Endometrial microvascular endothelial cells (primary cell): ENCODE measurements around the gene KRT80. TPM values are rescaled to one million over a fixed set of nuclear protein-coding genes. Genes with fewer than 3 reads are reported as not detected.
"Not testable (repeated sequence)": the region's sequence is repeated elsewhere in the genome, so short reads cannot be mapped to it uniquely, and the experiment has no call there.

Experiments used
- in situ Hi-C: cut with HindIII; loops from 2 replicates; pipeline ENCODE4 v1.10.0; 2017; ENCODE audit warnings: low sequenced_read_pairs, low pct_unique_long_range_greater_than_20kb; ENCODE audit errors: inconsistent ontology term
- total RNA-seq: library from RNA; depleted of rRNA; stranded (reverse); fragments of >200 nt; gene quantifications from one replicate; pipeline ENCODE4 v1.2.3, GENCODE V29; 2015; ENCODE audit errors: inconsistent ontology term

Gene KRT80
- 6.2 TPM for total RNA-seq

GRCh38 chr12:52191841-52192791, at the start of gene KRT80:
TSS of gene KRT80 (minus strand) at chr12:52192014. CDS start at chr12:52191902, 112 bp downstream.
- in situ Hi-C loops, result no loop called here

GRCh38 chr12:52241205-52241842, 49.5 kb upstream of the KRT80 start:
- in situ Hi-C loops, result no loop called here

GRCh38 chr12:52240247-52240646, 48.4 kb upstream of the KRT80 start:
- in situ Hi-C loops, result not testable (repeated sequence)

DNA sequence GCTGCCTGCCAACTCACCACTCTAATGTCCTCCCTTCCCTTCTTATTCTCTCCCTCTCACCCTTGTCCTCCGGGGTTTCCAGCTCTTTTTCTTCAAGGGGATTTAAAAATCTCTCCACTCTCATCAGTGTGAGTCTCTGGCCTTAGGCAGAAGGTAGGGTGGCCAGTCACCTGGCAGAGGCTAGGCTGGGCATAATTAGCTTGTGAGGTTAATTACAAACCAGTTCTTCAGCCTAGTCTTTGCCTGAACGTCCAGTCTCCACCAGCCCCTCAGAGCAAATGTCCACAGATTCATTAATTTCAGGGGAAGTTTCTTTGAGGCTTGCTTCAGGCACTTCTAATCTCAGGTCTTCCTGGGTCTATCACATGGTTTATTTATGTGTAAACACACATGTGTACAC, 48.0 kb upstream of the KRT80 start:
- in situ Hi-C loops, result no loop called here

- in situ Hi-C loops, result no loop called here
These were observed 47.3 kb upstream of the KRT80 start for GRCh38 chr12:52238916-52239646.

DNA sequence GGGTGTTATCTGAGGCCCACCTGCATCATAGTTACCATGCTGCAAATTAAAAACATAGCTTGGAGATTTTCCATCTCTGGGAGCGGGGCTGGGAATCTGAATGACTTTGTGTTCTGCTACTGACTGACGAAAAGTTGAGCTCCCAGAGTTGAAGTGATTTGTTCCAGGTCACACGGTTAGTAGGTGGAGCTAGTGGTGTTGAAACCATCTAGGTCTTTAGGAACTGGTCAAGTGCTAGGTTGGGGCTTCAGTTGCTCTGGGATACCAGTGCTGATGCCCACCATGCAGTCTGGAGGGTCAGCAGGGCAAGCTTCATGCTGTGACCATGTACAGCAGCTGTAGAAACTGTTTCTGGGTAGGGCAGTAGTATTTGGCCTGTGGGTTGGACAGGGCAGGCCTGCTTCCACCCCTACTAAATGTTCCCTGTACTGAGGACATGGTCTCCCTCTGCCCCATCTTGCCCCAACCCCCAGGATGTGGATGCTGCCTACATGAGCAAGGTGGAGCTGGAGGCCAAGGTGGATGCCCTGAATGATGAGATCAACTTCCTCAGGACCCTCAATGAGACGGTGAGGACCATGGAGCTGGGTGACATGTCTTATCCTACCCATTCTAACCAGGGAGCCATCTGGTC, 46.5 kb upstream of the KRT80 start:
- in situ Hi-C loops, result no loop called here

GRCh38 chr12:52236386-52237050, 44.7 kb upstream of the KRT80 start:
- in situ Hi-C loops, result no loop called here

DNA sequence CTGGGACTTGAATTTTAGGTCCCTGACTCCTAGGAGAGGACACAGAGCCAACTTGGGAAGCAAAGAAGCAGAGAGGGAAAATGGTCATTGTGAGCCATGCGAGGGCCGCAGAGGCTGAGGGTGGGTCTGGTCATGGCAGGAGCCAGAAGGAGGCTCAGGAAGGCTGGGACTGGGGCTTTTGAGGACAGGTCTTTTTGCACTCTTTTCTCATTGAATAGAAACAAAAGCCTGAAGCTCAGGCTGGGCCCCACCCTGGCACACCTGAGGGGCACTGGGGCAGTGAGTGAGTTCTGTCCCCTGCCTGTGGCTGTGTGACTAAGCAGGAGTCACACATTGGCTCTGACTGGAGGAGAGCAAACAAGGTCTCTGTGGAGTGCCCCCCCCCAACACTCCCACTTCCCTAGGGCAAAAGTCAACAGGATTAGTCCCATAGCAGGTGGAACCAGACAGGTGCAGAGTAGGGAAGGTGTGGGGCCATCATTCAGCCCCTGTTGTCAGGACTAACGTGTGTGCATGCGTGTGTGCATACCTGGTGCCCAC, 44.1 kb upstream of the KRT80 start:
- in situ Hi-C loops, result no loop called here

- in situ Hi-C loops, result no loop called here
These were observed 43.4 kb upstream of the KRT80 start for GRCh38 chr12:52235001-52235764.

- in situ Hi-C loops, result no loop called here
These were observed 42.5 kb upstream of the KRT80 start for GRCh38 chr12:52234223-52234810.

DNA sequence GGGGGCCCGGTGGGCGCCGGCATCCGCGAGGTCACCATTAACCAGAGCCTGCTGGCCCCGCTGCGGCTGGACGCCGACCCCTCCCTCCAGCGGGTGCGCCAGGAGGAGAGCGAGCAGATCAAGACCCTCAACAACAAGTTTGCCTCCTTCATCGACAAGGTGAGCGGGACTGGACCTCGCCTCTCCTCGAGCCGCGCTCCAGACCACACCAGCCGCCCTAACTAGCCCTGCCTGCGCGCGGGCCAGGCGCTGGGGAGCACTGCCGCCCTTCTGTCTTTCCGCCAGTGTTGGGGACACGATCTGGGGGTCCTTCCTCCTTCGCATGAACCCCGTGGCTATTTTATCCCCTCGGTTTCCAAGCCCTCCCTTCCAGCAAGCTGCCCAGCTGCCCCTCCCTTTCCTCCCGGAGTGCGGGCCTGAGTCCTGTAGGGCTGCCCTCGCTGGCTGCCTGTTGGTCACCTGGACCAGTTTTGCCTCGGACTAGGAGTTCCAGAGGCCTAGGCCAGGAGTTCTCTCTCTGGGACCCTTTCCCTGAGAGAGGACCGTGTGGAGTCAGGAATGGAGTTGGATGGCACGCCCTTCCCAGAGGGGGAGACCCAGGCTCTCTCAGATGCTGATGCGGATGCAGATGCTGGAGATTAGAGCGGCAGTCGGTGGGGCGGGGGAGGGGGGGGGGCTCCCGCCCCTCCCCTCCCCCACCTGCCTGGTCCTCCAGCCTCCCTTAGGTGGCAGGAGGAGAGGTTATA, 41.8 kb upstream of the KRT80 start:
- in situ Hi-C loops, result no loop called here

DNA sequence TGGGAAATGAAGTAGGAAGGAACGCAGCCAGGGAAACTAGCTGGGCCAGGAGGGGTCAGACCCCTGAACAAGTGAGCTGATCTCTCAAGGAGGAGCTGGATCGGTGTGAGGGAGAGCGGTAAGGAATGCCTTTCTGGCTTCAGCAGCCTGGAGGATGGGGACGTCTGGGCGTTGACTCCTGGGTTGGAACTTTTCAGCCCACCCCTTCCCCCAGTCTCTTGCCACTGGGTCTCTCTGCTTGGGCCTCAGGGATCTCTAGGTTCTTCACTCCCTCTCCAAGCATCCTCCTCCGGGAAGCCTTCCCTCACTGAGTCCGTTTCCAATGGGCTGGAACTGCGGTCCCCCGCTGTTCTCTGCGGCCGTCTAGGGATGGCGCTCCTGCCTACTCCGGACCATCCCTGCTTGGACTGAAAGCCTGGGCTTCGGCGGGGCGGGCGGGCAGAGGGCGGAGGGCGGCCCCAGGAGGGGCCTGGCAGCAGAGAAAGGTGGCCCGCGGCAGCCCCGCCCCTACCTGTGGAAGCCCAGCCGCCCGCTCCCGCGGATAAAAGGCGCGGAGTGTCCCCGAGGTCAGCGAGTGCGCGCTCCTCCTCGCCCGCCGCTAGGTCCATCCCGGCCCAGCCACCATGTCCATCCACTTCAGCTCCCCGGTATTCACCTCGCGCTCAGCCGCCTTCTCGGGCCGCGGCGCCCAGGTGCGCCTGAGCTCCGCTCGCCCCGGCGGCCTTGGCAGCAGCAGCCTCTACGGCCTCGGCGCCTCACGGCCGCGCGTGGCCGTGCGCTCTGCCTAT, 41.1 kb upstream of the KRT80 start, which contains the start of gene KRT7:
TSS of gene KRT7 (plus strand) at position 570 of the 788 bp plus-strand sequence. CDS start at position 624, 54 bp downstream.
- in situ Hi-C loops, result no loop called here

GRCh38 chr12:52232203-52232673, 40.4 kb upstream of the KRT80 start:
- in situ Hi-C loops, result no loop called here

DNA sequence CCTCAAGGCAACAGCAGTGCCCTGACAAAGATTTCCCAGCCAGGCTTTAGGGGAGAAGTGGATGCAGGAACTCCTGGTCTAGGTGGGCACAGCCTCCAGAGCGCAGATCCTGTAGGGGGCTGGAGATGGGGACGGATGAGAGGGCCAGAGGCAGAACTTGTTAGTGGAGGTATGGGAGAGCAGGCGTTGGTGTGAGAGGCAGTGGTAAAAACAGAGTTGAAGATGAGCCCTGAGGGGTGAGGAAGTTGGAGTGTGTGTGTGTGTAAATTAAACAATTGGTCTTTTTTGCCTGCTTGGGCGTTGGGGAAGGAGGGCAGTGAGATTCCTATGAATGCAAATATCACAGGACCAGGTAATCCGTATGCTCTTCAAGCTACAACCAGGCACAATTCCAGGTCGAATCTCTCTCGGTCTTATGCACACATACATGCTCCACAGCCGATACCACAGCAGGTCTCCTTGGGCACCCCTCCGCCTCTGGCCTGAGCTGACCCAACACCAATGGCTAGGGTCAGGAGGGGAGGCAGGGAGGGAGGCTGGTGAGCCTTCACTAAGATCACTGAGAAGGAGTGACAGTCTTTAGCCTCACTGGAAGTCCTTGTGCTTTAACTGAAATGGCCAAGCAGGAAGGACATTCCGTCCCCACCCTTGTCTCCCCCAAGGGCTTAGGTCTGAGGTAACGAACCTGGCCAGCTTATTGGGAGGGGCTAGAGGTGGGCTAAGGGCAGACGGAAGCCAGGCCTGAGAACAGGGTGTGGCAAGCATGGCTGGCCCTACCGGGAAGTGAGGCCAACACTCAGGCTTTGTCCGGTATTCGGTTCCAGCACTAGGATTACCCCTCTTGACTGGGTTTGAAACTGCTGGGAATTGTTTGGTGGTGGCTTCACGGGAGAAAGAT, 39.7 kb upstream of the KRT80 start:
- in situ Hi-C loops, result no loop called here
